Activated CD8-positive, alpha-beta T cell treated with anti-CD3 and anti-CD28 coated beads for 36 hours (primary cell): ENCODE data around the gene MACROD2. TPM values are rescaled to one million over a fixed set of nuclear protein-coding genes. Genes with fewer than 3 reads are reported as not detected.

Source experiments
- ATAC-seq: fragments of 200-7000 bp; cut with Tn5 transposase; one replicate; pipeline ENCODE4 v1.10.0; 2021; ENCODE audit warnings: mild to moderate bottlenecking, moderate library complexity
- CTCF ChIA-PET: fragments of 350-600 bp; sonication (Branson Sonifier 250); formaldehyde crosslinking; loops from one replicate; lab custom pipeline; 2021; ENCODE audit warnings: antibody characterized with exemption; lab: Charles Lee
- POLR2A ChIA-PET: fragments of 350-600 bp; sonication (Branson Sonifier 250); formaldehyde crosslinking; loops from one replicate; lab custom pipeline; 2021; ENCODE audit warnings: antibody characterized with exemption; lab: Charles Lee
- DNase-seq: peaks from one replicate; pipeline ENCODE4 v3.0.0-alpha.2; 2020
- H3K27ac Mint-ChIP-seq: one replicate; pipeline ENCODE4 v1.8.0; 2021; ENCODE audit warnings: mild to moderate bottlenecking, mixed read lengths
- H3K27me3 Mint-ChIP-seq: one replicate; pipeline ENCODE4 v1.8.0; 2021; ENCODE audit warnings: mixed read lengths
- H3K36me3 Mint-ChIP-seq: one replicate; pipeline ENCODE4 v1.8.0; 2021; ENCODE audit warnings: low read depth, mixed read lengths
- H3K4me1 Mint-ChIP-seq: one replicate; pipeline ENCODE4 v1.8.0; 2021; ENCODE audit warnings: low read depth, mixed read lengths
- H3K4me3 Mint-ChIP-seq: one replicate; pipeline ENCODE4 v1.8.0; 2021; ENCODE audit warnings: mild to moderate bottlenecking, moderate library complexity, mixed read lengths
- H3K9me3 Mint-ChIP-seq: one replicate; pipeline ENCODE4 v1.8.0; 2021; ENCODE audit warnings: mixed read lengths
- CTCF ChIP-seq: fragments of 200-600 bp; IDR thresholded peaks from one replicate; pipeline ENCODE4 v1.8.0; 2022; ENCODE audit warnings: antibody characterized with exemption, mild to moderate bottlenecking
- intact Hi-C: fragments of 100-400 bp; cut with micrococcal nuclease; formaldehyde crosslinking; loops from one replicate; pipeline ENCODE4 v1.10.0; 2022
- total RNA-seq, 2 experiments: library from RNA; stranded (reverse); gene quantifications; one replicate each; pipeline ENCODE4 v1.2.3, GENCODE V29; 2021

The MACROD2 gene
- total RNA-seq, 2 experiments from 2014 or later, result not detected

GRCh38 chr20:14199111-14199510 is 203.8 kb downstream of the MACROD2 start:
- H3K27me3 Mint-ChIP-seq, result no peaks in the 10 kb centered on the region
- no peak for ATAC-seq
- CTCF ChIA-PET, result no interaction called here
- POLR2A ChIA-PET, result no interaction called here
- H3K36me3 Mint-ChIP-seq, result no peaks in the 10 kb centered on the region
- H3K9me3 Mint-ChIP-seq, result no peaks in the 10 kb centered on the region
- intact Hi-C loops, result no loop called here
- DNase-seq, result no peak
- H3K4me3 Mint-ChIP-seq, result no peak overlapping the region
- no peak overlapping the region for H3K27ac Mint-ChIP-seq
- TF ChIP-seq CTCF, result no peak
- no peaks in the 10 kb centered on the region for H3K4me1 Mint-ChIP-seq

GRCh38 chr20:14203657-14204056 is 208.3 kb downstream of the MACROD2 start:
- no peak for DNase-seq
- ChIA-PET CTCF (no interaction called here), POLR2A (no interaction called here)
- intact Hi-C loops, result no loop called here
- Mint-ChIP-seq H3K4me3 (no peak overlapping the region), H3K4me1 (no peaks in the 10 kb centered on the region), H3K9me3 (no peaks in the 10 kb centered on the region), H3K27ac (no peak overlapping the region), H3K27me3 (no peaks in the 10 kb centered on the region), H3K36me3 (no peaks in the 10 kb centered on the region)
- no peak for ATAC-seq
- TF ChIP-seq CTCF, result no peak

GRCh38 chr20:14207591-14207990 is 212.3 kb downstream of the MACROD2 start:
- peaks cover 2% of the 10 kb centered on the region for H3K9me3 Mint-ChIP-seq
- DNase-seq, result no peak
- POLR2A ChIA-PET, result no interaction called here
- no peak for ATAC-seq
- no peak overlapping the region for H3K4me3 Mint-ChIP-seq
- intact Hi-C loops, result no loop called here
- no peak for TF ChIP-seq CTCF
- no peaks in the 10 kb centered on the region for H3K36me3 Mint-ChIP-seq
- no peaks in the 10 kb centered on the region for H3K4me1 Mint-ChIP-seq
- no peaks in the 10 kb centered on the region for H3K27me3 Mint-ChIP-seq
- H3K27ac Mint-ChIP-seq, result no peak overlapping the region
- CTCF ChIA-PET, result no interaction called here

- no peak for TF ChIP-seq CTCF
- H3K27ac Mint-ChIP-seq, result no peak overlapping the region
- ChIA-PET POLR2A (no interaction called here), CTCF (no interaction called here)
- H3K9me3 Mint-ChIP-seq, result peaks cover 2% of the 10 kb centered on the region
- no peaks in the 10 kb centered on the region for H3K36me3 Mint-ChIP-seq
- ATAC-seq (no peak), DNase-seq (no peak)
- no peak overlapping the region for H3K4me3 Mint-ChIP-seq
- H3K4me1 Mint-ChIP-seq, result no peaks in the 10 kb centered on the region
- intact Hi-C loops, result no loop called here
- H3K27me3 Mint-ChIP-seq, result no peaks in the 10 kb centered on the region
Observed at GRCh38 chr20:14208956-14209355, 213.6 kb downstream of the MACROD2 start.

- H3K4me1 Mint-ChIP-seq, result no peaks in the 10 kb centered on the region
- no peak for ATAC-seq
Observed at GRCh38 chr20:14210146-14210545, 214.8 kb downstream of the MACROD2 start.

More at GRCh38 chr20:14210146-14210545, 214.8 kb downstream of the MACROD2 start:
- Mint-ChIP-seq H3K27ac (no peak overlapping the region), H3K9me3 (peaks cover 2% of the 10 kb centered on the region), H3K27me3 (no peaks in the 10 kb centered on the region), H3K36me3 (no peaks in the 10 kb centered on the region), H3K4me3 (no peak overlapping the region)
- DNase-seq, result no peak
- ChIA-PET POLR2A (no interaction called here), CTCF (no interaction called here)
- intact Hi-C loops, result no loop called here
- TF ChIP-seq CTCF, result no peak
